ENCODE data around the gene TAX1BP1.

TAX1BP1 gene

GRCh38 chr7:27784399-27785053 is 44.6 kb downstream of the TAX1BP1 start:
- FAIRE-seq = peak; percentile 29

GRCh38 chr7:27788437-27788836 is 48.5 kb downstream of the TAX1BP1 start:
- no peak for FAIRE-seq

- FAIRE-seq = no peak
These were observed 53.8 kb downstream of the TAX1BP1 start for GRCh38 chr7:27793780-27794179.

- no peak for FAIRE-seq
These were observed 56.0 kb downstream of the TAX1BP1 start for GRCh38 chr7:27795977-27796376.

GRCh38 chr7:27799212-27799611 is 59.2 kb downstream of the TAX1BP1 start:
- no peak for FAIRE-seq

- no peak for FAIRE-seq
These were observed 63.0 kb downstream of the TAX1BP1 start for GRCh38 chr7:27802999-27803398.

- FAIRE-seq = no peak
These were observed 64.2 kb downstream of the TAX1BP1 start for GRCh38 chr7:27804139-27804538.

- FAIRE-seq = no peak
These were observed 68.7 kb downstream of the TAX1BP1 start for GRCh38 chr7:27808626-27809025.

GRCh38 chr7:27810186-27810585 is 70.2 kb downstream of the TAX1BP1 start:
- no peak for FAIRE-seq

- FAIRE-seq = no peak
These were observed 72.7 kb downstream of the TAX1BP1 start for GRCh38 chr7:27812706-27813105.

- FAIRE-seq = no peak
These were observed 82.3 kb downstream of the TAX1BP1 start for GRCh38 chr7:27822245-27822644.

- no peak for FAIRE-seq
These were observed 85.9 kb downstream of the TAX1BP1 start for GRCh38 chr7:27825891-27826290.

- FAIRE-seq = no peak
These were observed 86.4 kb downstream of the TAX1BP1 start for GRCh38 chr7:27826357-27826756.

- FAIRE-seq = no peak
These were observed 94.4 kb downstream of the TAX1BP1 start for GRCh38 chr7:27834179-27834921.

- no peak for FAIRE-seq
These were observed 95.4 kb downstream of the TAX1BP1 start for GRCh38 chr7:27835376-27835775.

GRCh38 chr7:27836536-27836935 is 96.6 kb downstream of the TAX1BP1 start:
- no peak for FAIRE-seq

- FAIRE-seq = no peak
These were observed 99.1 kb downstream of the TAX1BP1 start for GRCh38 chr7:27839099-27839498.

- no peak for FAIRE-seq
These were observed 100.4 kb downstream of the TAX1BP1 start for GRCh38 chr7:27840313-27840712.

- FAIRE-seq = no peak
These were observed 100.9 kb downstream of the TAX1BP1 start for GRCh38 chr7:27840760-27841364.

GRCh38 chr7:27842094-27842692 is 102.2 kb downstream of the TAX1BP1 start:
- FAIRE-seq = no peak

- no peak for FAIRE-seq
These were observed 102.9 kb downstream of the TAX1BP1 start for GRCh38 chr7:27842851-27843250.

GRCh38 chr7:27843584-27844305 is 103.8 kb downstream of the TAX1BP1 start:
- FAIRE-seq = no peak

- FAIRE-seq = no peak
These were observed 106.4 kb downstream of the TAX1BP1 start for GRCh38 chr7:27846388-27846787.
